ENCODE data around the gene TCF20. TPM values are rescaled to one million over a fixed set of nuclear protein-coding genes. Genes with fewer than 3 reads are reported as not detected.

Gene TCF20
- total and polyA plus RNA-seq, 2 experiments from 2014 or later, result 0.64 to 17.2 TPM

DNA sequence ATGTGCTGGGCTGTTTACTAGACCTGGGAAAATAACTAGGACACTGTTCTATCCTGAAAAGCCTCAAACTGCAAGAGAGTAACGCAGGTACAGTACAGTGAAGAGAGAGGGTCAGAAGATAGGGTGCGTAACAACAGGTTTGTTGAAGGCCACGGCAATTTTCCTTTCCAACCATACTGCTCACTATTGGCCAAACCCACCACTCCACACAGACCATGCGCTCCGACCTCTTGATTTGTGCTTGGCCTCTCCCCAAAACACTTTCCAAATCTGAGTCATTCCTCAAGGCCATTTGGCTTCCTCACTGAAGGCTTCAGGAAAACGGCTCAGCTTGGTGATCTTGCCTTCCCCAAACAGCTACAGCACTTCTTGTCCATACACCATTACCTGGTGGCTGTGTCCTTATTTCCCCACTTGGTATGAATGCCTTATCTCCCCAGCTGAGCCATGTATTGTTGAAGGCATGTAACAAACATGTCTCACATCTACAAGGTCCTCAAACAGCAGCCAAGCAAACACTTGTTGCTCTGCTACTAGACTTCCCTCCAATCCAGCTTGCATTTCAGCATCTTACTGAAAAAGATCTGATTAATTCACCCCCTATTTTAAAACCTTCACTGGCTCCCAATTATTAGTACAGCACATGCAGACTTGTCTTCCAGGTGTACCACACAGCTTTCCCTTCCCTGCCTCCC, 40.9 kb downstream of the TCF20 start:
- H3K79me2 ChIP-seq (ENCODE audit: insufficient read depth), result peaks cover 97% of the 10 kb centered on the region
- H3F3A ChIP-seq (ENCODE audit: insufficient read depth), result no peaks in the 10 kb centered on the region
- H3K9me3 ChIP-seq (ENCODE audit: low read depth), result no peaks in the 10 kb centered on the region
- DNase-seq, result peak; percentile 60
- in situ Hi-C loops (cut with MboI), result no loop called here
- H3K9ac ChIP-seq, result no peak overlapping the region
- TF ChIP-seq EZH2phosphoT487 (IDR thresholded peaks at IDR 0.05; ENCODE audit: insufficient read depth, low read depth) (no peak), EZH2 (IDR thresholded peaks at IDR 0.05; ENCODE audit: insufficient read depth, poor library complexity, severe bottlenecking) (no peak)
- WGBS, 2 experiments (ENCODE audit: low coverage in 1 of 2, low lambda C conversion rate in 2 of 2, missing lambda C conversion rate in 2 of 2), result 37 to 46% methylated on average over 6 of the region's 6 CpGs
- H4K20me1 ChIP-seq (ENCODE audit: insufficient read depth), result peaks cover 35% of the 10 kb centered on the region
- H3K4me2 ChIP-seq (ENCODE audit: unreplicated experiment), result no peak overlapping the region
- H3K27me3 ChIP-seq (replicated peaks; ENCODE audit: insufficient read depth), result no peaks in the 10 kb centered on the region
- H3K4me1 ChIP-seq (ENCODE audit: insufficient read depth), result peaks cover 9% of the 10 kb centered on the region; the same call in 1 of the 2 replicates
- H3K27ac ChIP-seq, result no peak overlapping the region
- no peaks in the 10 kb centered on the region for H3K36me3 ChIP-seq (ENCODE audit: low read depth)
- no peak overlapping the region for H2AFZ ChIP-seq
- no peak overlapping the region for H3K4me3 ChIP-seq
- H3K9me2 ChIP-seq (ENCODE audit: insufficient read depth), result no peaks in the 10 kb centered on the region

DNA sequence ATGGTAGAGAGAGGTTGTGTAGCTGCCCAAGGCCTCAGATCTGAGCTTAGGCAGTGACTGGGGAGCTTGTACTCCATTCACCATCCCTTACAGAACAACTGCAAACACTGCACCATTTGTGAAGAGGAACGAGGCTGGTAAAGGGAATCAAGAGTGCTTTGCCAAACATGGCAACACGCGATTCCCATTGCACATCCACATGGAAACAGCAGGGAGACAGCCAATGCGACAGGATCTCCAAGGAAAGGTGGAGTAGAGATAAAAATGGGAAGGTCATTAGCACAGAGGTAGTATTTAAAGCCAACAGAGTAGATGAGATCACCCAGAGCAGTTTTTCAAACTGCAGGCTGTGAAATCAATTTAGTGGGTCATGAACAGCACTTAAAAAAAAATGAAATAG, 42.0 kb downstream of the TCF20 start:
- 93 to 95% methylated on average over 4 of the region's 4 CpGs for WGBS, 2 experiments (ENCODE audit: low coverage in 1 of 2, low lambda C conversion rate in 2 of 2, missing lambda C conversion rate in 2 of 2)
- no peak for DNase-seq
- H4K20me1 ChIP-seq (ENCODE audit: insufficient read depth), result peaks cover 30% of the 10 kb centered on the region

DNA sequence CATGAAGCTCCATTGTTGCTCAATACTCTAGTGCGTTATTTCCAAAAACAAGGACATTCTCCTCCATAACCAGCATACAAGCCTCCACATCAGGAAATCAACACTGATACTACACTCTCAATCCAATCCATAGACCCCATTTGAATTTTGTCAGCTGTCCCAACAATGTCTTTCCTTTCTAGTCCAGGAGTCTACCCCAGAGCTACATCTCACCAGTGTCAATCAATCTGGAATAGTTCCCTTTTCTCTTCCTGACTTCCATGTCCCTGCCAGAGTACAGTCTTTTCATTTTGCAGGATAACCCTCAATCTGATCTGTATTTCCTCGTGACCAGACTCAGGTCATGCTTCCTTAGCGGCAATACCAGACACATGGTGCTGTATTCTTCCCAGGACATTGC, 43.0 kb downstream of the TCF20 start:
- DNase-seq, result no peak
- Histone ChIP-seq H3K4me2 (ENCODE audit: unreplicated experiment) (no peak overlapping the region), H3K9ac (no peak overlapping the region), H3F3A (ENCODE audit: insufficient read depth) (no peaks in the 10 kb centered on the region), H3K79me2 (ENCODE audit: insufficient read depth) (peaks cover 97% of the 10 kb centered on the region), H3K36me3 (ENCODE audit: low read depth) (no peaks in the 10 kb centered on the region), H3K4me1 (ENCODE audit: insufficient read depth) (peaks cover 9% of the 10 kb centered on the region; the same call in 1 of the 2 replicates), H2AFZ (no peak overlapping the region), H3K9me3 (ENCODE audit: low read depth) (no peaks in the 10 kb centered on the region), H3K27me3 (replicated peaks; ENCODE audit: insufficient read depth) (no peaks in the 10 kb centered on the region), H3K27ac (no peak overlapping the region), H4K20me1 (ENCODE audit: insufficient read depth) (peaks cover 33% of the 10 kb centered on the region), H3K4me3 (no peak overlapping the region), H3K9me2 (ENCODE audit: insufficient read depth) (no peaks in the 10 kb centered on the region)
- TF ChIP-seq EZH2 (IDR thresholded peaks at IDR 0.05; ENCODE audit: insufficient read depth, poor library complexity, severe bottlenecking), result no peak
- no peak for TF ChIP-seq EZH2phosphoT487 (IDR thresholded peaks at IDR 0.05; ENCODE audit: insufficient read depth, low read depth)
- in situ Hi-C loops (cut with MboI), result no loop called here
- 99% methylated on average over 3 of the region's 3 CpGs for WGBS, 2 experiments (ENCODE audit: low coverage in 1 of 2, low lambda C conversion rate in 2 of 2, missing lambda C conversion rate in 2 of 2)

More for the DNA sequence above, 42.0 kb downstream of the TCF20 start:
- in situ Hi-C loops (cut with MboI), result no loop called here
- H3K9ac ChIP-seq, result no peak overlapping the region
- H3F3A ChIP-seq (ENCODE audit: insufficient read depth), result no peaks in the 10 kb centered on the region
- no peak overlapping the region for H3K4me3 ChIP-seq
- no peak overlapping the region for H2AFZ ChIP-seq
- no peaks in the 10 kb centered on the region for H3K9me3 ChIP-seq (ENCODE audit: low read depth)
- TF ChIP-seq EZH2phosphoT487 (IDR thresholded peaks at IDR 0.05; ENCODE audit: insufficient read depth, low read depth) (no peak), EZH2 (IDR thresholded peaks at IDR 0.05; ENCODE audit: insufficient read depth, poor library complexity, severe bottlenecking) (no peak)
- H3K4me1 ChIP-seq (ENCODE audit: insufficient read depth), result peaks cover 9% of the 10 kb centered on the region; the same call in 1 of the 2 replicates
- H3K27ac ChIP-seq, result no peak overlapping the region
- no peaks in the 10 kb centered on the region for H3K27me3 ChIP-seq (replicated peaks; ENCODE audit: insufficient read depth)
- peaks cover 97% of the 10 kb centered on the region for H3K79me2 ChIP-seq (ENCODE audit: insufficient read depth)
- H3K36me3 ChIP-seq (ENCODE audit: low read depth), result no peaks in the 10 kb centered on the region
- H3K9me2 ChIP-seq (ENCODE audit: insufficient read depth), result no peaks in the 10 kb centered on the region
- H3K4me2 ChIP-seq (ENCODE audit: unreplicated experiment), result no peak overlapping the region

DNA sequence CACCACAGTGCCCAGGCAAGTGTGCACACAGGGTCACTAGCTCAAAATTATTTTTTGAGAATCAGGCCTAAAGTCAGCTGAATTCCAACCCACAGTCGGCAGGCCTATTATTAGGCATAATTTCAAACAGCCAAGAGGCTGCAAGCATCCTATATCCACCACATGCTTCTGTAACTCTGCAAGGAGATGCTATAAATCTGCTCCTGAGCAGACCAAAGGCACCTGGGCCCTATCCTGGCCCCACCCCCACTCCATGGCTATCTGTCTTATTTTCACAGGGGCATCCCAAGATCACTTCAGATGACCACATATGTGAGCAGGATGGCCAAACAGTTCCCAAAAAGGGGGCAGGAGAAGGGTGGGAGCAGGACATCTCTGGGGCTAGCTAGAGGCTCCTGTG, 44.6 kb downstream of the TCF20 start:
- Histone ChIP-seq H3K27ac (no peak overlapping the region), H3K4me3 (no peak overlapping the region), H3K27me3 (replicated peaks; ENCODE audit: insufficient read depth) (no peaks in the 10 kb centered on the region), H3F3A (ENCODE audit: insufficient read depth) (no peaks in the 10 kb centered on the region), H3K4me2 (ENCODE audit: unreplicated experiment) (no peak overlapping the region), H3K9ac (no peak overlapping the region), H3K9me3 (ENCODE audit: low read depth) (no peaks in the 10 kb centered on the region), H3K36me3 (ENCODE audit: low read depth) (no peaks in the 10 kb centered on the region), H3K9me2 (ENCODE audit: insufficient read depth) (no peaks in the 10 kb centered on the region), H3K4me1 (ENCODE audit: insufficient read depth) (peaks cover 9% of the 10 kb centered on the region; the same call in 1 of the 2 replicates), H3K79me2 (ENCODE audit: insufficient read depth) (peaks cover 96% of the 10 kb centered on the region), H2AFZ (no peak overlapping the region), H4K20me1 (ENCODE audit: insufficient read depth) (peaks cover 42% of the 10 kb centered on the region)
- no peak for DNase-seq
- in situ Hi-C loops (cut with MboI), result no loop called here
- WGBS, 2 experiments (ENCODE audit: low coverage in 1 of 2, low lambda C conversion rate in 2 of 2, missing lambda C conversion rate in 2 of 2), result 50 to 53% methylated on average over 1 of the region's 1 CpG
- TF ChIP-seq EZH2phosphoT487 (IDR thresholded peaks at IDR 0.05; ENCODE audit: insufficient read depth, low read depth) (no peak), EZH2 (IDR thresholded peaks at IDR 0.05; ENCODE audit: insufficient read depth, poor library complexity, severe bottlenecking) (no peak)
